ENCODE measurements around the gene MUC5B. TPM values are rescaled to one million over a fixed set of nuclear protein-coding genes. Genes with fewer than 3 reads are reported as not detected.
"Not testable (repeated sequence)": the region's sequence is repeated elsewhere in the genome, so short reads cannot be mapped to it uniquely, and the experiment has no call there.

Gene MUC5B
- polyA plus RNA-seq, 1 donor: 1.9 TPM

GRCh38 chr11:1178906-1179305 is 44.0 kb upstream of the MUC5B start:
- no CpG with 5 or more reads among the region's 29 CpGs for WGBS (ENCODE audit: insufficient coverage, low lambda C conversion rate)
- Histone ChIP-seq H3K27me3 (ENCODE audit: control insufficient read depth, insufficient read depth, low read length) (no peaks in the 10 kb centered on the region), H3K9me3 (ENCODE audit: control insufficient read depth, low read depth, low read length) (peaks cover 14% of the 10 kb centered on the region), H3K27ac (ENCODE audit: low read length) (no peak overlapping the region), H3K4me1 (ENCODE audit: control insufficient read depth, insufficient read depth, low read length) (no peaks in the 10 kb centered on the region), H3K36me3 (ENCODE audit: control insufficient read depth, insufficient read depth, low read length) (no peaks in the 10 kb centered on the region), H3K4me3 (ENCODE audit: low read length) (no peak overlapping the region)
- no peak for DNase-seq

DNA sequence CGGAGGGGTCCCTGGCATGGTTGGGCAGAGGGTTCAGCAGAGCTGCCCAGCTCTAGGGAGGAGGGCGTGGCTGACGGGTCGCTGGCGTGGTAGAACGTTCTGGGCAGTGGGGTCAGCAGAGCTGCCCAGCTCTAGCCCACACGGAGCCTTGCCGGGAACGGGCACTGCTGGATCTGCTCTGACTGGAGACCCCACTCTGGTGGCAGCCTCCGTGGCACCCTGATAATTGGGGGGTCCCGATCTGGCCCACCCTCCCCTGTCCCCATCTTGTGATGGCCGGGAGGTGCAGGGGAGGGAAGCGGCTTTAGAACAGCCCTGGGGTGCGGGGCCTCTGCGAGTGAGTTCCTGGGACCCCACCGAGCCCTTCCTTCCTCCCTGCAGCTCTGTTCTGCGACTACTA is 43.2 kb upstream of the MUC5B start:
- DNase-seq: no peak
- no peak overlapping the region for H3K27ac ChIP-seq (ENCODE audit: low read length)
- no peaks in the 10 kb centered on the region for H3K36me3 ChIP-seq (ENCODE audit: control insufficient read depth, insufficient read depth, low read length)
- no peak overlapping the region for H3K4me3 ChIP-seq (ENCODE audit: low read length)
- no peaks in the 10 kb centered on the region for H3K27me3 ChIP-seq (ENCODE audit: control insufficient read depth, insufficient read depth, low read length)
- no CpG with 5 or more reads among the region's 17 CpGs for WGBS (ENCODE audit: insufficient coverage, low lambda C conversion rate)
- H3K9me3 ChIP-seq (ENCODE audit: control insufficient read depth, low read depth, low read length): peaks cover 10% of the 10 kb centered on the region
- H3K4me1 ChIP-seq (ENCODE audit: control insufficient read depth, insufficient read depth, low read length): no peaks in the 10 kb centered on the region

GRCh38 chr11:1180171-1180570 is 42.7 kb upstream of the MUC5B start:
- Histone ChIP-seq H3K27me3 (ENCODE audit: control insufficient read depth, insufficient read depth, low read length) (no peaks in the 10 kb centered on the region), H3K4me1 (ENCODE audit: control insufficient read depth, insufficient read depth, low read length) (no peaks in the 10 kb centered on the region), H3K27ac (ENCODE audit: low read length) (no peak overlapping the region), H3K4me3 (ENCODE audit: low read length) (no peak overlapping the region), H3K9me3 (ENCODE audit: control insufficient read depth, low read depth, low read length) (peaks cover 10% of the 10 kb centered on the region), H3K36me3 (ENCODE audit: control insufficient read depth, insufficient read depth, low read length) (no peaks in the 10 kb centered on the region)
- WGBS (ENCODE audit: insufficient coverage, low lambda C conversion rate): no CpG with 5 or more reads among the region's 15 CpGs
- DNase-seq: no peak

DNA sequence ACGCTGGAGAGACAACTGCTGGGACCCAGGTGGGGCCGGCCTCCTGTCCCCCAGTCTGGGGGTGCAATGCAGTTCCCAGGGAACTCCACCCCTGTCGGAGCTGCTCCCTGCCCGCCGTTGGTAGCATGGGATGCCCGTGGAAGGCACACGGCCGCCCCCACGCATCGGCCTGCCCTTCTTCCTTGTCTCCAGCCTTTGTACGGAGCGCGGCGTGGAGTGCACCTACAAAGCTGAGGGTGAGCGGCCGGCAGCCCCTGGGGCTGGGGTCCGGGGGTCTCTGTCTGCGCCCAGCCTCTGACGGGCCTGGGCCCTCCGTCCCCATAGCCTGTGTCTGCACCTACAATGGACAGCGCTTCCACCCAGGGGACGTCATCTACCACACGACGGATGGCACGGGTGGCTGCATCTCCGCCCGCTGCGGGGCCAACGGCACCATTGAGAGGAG is 41.9 kb upstream of the MUC5B start:
- no CpG with 5 or more reads among the region's 29 CpGs for WGBS (ENCODE audit: insufficient coverage, low lambda C conversion rate)
- Histone ChIP-seq H3K9me3 (ENCODE audit: control insufficient read depth, low read depth, low read length) (peaks cover 10% of the 10 kb centered on the region), H3K27ac (ENCODE audit: low read length) (no peak overlapping the region), H3K27me3 (ENCODE audit: control insufficient read depth, insufficient read depth, low read length) (no peaks in the 10 kb centered on the region), H3K4me1 (ENCODE audit: control insufficient read depth, insufficient read depth, low read length) (no peaks in the 10 kb centered on the region), H3K4me3 (ENCODE audit: low read length) (no peak overlapping the region), H3K36me3 (ENCODE audit: control insufficient read depth, insufficient read depth, low read length) (no peaks in the 10 kb centered on the region)
- no peak for DNase-seq

DNA sequence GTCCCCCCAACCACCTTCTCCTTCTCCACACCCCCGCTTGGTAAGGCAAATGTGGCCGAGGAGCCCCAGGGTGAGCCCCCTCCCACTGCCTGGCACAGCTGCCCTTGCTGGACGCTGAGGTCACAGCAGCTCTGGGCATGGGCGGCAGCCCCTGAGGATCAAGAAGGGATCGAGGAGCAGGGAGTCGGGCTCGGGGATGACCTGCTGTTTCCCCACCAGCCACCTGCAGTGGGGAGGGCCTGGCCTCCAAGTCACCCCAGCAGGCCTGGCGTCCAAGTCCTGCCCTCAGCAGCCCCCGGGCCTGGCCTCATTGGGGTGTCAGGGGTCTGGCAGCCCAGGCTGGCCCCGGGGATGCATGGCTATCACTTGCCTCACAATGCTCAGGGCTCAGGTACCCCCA is 41.4 kb upstream of the MUC5B start:
- Histone ChIP-seq H3K9me3 (ENCODE audit: control insufficient read depth, low read depth, low read length) (peaks cover 10% of the 10 kb centered on the region), H3K4me1 (ENCODE audit: control insufficient read depth, insufficient read depth, low read length) (no peaks in the 10 kb centered on the region), H3K36me3 (ENCODE audit: control insufficient read depth, insufficient read depth, low read length) (no peaks in the 10 kb centered on the region), H3K27me3 (ENCODE audit: control insufficient read depth, insufficient read depth, low read length) (no peaks in the 10 kb centered on the region), H3K27ac (ENCODE audit: low read length) (no peak overlapping the region), H3K4me3 (ENCODE audit: low read length) (no peak overlapping the region)
- WGBS (ENCODE audit: insufficient coverage, low lambda C conversion rate): no CpG with 5 or more reads among the region's 10 CpGs
- DNase-seq: no peak

DNA sequence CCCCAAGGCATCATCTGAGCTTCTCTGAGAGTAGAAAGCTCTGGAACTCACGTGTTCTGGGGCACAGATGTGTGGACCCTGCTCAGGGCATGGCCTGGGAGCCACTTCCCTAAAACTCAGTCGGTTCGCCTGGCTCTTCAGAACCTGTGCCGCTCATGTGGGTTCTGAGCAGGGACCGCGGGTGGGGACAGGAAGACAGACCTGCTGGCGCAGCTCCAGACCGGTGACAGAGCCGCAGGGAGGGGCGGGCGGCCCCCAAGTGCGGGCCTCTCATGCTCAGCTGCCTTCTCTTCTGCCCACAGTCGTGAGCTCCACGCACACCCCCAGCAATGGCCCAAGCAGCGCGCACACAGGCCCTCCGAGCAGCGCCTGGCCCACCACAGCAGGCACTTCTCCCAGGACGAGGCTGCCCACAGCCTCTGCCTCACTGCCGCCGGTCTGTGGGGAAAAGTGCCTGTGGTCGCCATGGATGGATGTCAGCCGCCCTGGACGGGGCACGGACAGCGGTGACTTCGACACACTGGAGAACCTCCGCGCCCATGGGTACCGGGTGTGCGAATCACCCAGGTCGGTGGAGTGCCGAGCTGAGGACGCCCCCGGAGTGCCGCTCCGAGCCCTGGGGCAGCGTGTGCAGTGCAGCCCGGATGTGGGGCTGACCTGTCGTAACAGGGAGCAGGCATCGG is 40.9 kb upstream of the MUC5B start:
- no peak for DNase-seq
- no CpG with 5 or more reads among the region's 41 CpGs for WGBS (ENCODE audit: insufficient coverage, low lambda C conversion rate)
- Histone ChIP-seq H3K27me3 (ENCODE audit: control insufficient read depth, insufficient read depth, low read length) (no peaks in the 10 kb centered on the region), H3K36me3 (ENCODE audit: control insufficient read depth, insufficient read depth, low read length) (no peaks in the 10 kb centered on the region), H3K9me3 (ENCODE audit: control insufficient read depth, low read depth, low read length) (peaks cover 10% of the 10 kb centered on the region), H3K4me3 (ENCODE audit: low read length) (no peak overlapping the region), H3K27ac (ENCODE audit: low read length) (no peak overlapping the region), H3K4me1 (ENCODE audit: control insufficient read depth, insufficient read depth, low read length) (no peaks in the 10 kb centered on the region)

DNA sequence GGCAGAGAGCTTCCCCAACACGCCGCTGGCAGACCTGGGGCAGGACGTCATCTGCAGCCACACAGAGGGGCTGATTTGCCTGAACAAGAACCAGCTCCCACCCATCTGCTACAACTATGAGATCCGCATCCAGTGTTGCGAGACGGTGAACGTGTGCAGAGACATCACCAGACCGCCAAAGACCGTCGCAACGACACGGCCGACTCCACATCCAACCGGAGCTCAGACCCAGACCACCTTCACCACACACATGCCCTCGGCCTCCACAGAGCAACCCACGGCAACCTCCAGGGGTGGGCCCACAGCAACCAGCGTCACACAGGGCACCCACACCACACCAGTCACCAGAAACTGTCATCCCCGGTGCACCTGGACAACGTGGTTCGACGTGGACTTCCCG is 38.7 kb upstream of the MUC5B start:
- H3K27me3 ChIP-seq (ENCODE audit: control insufficient read depth, insufficient read depth, low read length); H3K27ac ChIP-seq (ENCODE audit: low read length); H3K36me3 ChIP-seq (ENCODE audit: control insufficient read depth, insufficient read depth, low read length); DNase-seq; H3K4me3 ChIP-seq (ENCODE audit: low read length); H3K4me1 ChIP-seq (ENCODE audit: control insufficient read depth, insufficient read depth, low read length): not testable (repeated sequence)
- H3K9me3 ChIP-seq (ENCODE audit: control insufficient read depth, low read depth, low read length): peaks cover 11% of the 10 kb centered on the region
- no CpG with 5 or more reads among the region's 22 CpGs for WGBS (ENCODE audit: insufficient coverage, low lambda C conversion rate)

DNA sequence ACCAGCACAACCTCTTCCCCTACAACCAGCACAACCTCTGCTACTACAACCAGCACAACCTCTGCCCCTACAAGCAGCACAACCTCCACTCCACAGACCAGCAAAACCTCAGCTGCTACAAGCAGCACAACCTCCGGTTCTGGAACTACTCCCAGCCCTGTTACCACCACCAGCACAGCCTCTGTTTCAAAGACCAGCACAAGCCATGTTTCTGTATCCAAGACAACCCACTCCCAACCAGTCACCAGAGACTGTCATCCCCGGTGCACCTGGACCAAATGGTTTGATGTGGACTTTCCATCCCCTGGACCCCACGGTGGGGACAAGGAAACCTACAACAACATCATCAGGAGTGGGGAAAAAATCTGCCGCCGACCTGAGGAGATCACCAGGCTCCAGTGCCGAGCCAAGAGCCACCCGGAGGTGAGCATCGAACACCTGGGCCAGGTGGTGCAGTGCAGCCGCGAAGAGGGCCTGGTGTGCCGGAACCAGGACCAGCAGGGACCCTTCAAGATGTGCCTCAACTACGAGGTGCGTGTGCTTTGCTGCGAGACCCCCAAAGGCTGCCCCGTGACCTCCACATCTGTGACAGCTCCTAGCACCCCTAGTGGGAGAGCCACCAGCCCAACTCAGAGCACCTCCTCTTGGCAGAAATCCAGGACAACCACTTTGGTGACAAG is 34.3 kb upstream of the MUC5B start:
- not testable (repeated sequence) for H3K4me1 ChIP-seq (ENCODE audit: control insufficient read depth, insufficient read depth, low read length); H3K9me3 ChIP-seq (ENCODE audit: control insufficient read depth, low read depth, low read length); H3K4me3 ChIP-seq (ENCODE audit: low read length); DNase-seq; H3K27me3 ChIP-seq (ENCODE audit: control insufficient read depth, insufficient read depth, low read length); H3K27ac ChIP-seq (ENCODE audit: low read length); H3K36me3 ChIP-seq (ENCODE audit: control insufficient read depth, insufficient read depth, low read length)
- no CpG with 5 or more reads among the region's 15 CpGs for WGBS (ENCODE audit: insufficient coverage, low lambda C conversion rate)

DNA sequence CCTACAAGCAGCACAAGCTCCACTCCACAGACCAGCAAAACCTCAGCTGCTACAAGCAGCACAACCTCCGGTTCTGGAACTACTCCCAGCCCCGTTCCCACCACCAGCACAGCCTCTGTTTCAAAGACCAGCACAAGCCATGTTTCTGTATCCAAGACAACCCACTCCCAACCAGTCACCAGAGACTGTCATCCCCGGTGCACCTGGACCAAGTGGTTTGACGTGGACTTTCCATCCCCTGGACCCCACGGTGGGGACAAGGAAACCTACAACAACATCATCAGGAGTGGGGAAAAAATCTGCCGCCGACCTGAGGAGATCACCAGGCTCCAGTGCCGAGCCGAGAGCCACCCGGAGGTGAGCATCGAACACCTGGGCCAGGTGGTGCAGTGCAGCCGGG is 33.0 kb upstream of the MUC5B start:
- H3K4me3 ChIP-seq (ENCODE audit: low read length); DNase-seq; H3K27ac ChIP-seq (ENCODE audit: low read length); H3K36me3 ChIP-seq (ENCODE audit: control insufficient read depth, insufficient read depth, low read length); H3K4me1 ChIP-seq (ENCODE audit: control insufficient read depth, insufficient read depth, low read length); H3K27me3 ChIP-seq (ENCODE audit: control insufficient read depth, insufficient read depth, low read length): not testable (repeated sequence)
- peaks cover 22% of the 10 kb centered on the region for H3K9me3 ChIP-seq (ENCODE audit: control insufficient read depth, low read depth, low read length)
- no CpG with 5 or more reads among the region's 12 CpGs for WGBS (ENCODE audit: insufficient coverage, low lambda C conversion rate)

DNA sequence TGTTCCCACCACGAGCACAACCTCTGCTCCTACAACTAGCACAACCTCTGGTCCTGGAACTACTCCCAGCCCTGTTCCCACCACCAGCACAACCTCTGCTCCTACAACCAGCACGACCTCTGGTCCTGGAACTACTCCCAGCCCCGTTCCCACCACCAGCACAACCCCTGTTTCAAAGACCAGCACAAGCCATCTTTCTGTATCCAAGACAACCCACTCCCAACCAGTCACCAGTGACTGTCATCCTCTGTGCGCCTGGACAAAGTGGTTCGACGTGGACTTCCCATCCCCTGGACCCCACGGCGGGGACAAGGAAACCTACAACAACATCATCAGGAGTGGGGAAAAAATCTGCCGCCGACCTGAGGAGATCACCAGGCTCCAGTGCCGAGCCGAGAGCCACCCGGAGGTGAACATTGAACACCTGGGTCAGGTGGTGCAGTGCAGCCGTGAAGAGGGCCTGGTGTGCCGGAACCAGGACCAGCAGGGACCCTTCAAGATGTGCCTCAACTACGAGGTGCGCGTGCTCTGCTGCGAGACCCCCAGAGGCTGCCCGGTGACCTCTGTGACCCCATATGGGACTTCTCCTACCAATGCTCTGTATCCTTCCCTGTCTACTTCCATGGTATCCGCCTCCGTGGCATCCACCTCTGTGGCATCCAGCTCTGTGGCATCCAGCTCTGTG is 30.9 kb upstream of the MUC5B start:
- not testable (repeated sequence) for H3K4me1 ChIP-seq (ENCODE audit: control insufficient read depth, insufficient read depth, low read length); H3K36me3 ChIP-seq (ENCODE audit: control insufficient read depth, insufficient read depth, low read length); H3K4me3 ChIP-seq (ENCODE audit: low read length); H3K27ac ChIP-seq (ENCODE audit: low read length); H3K27me3 ChIP-seq (ENCODE audit: control insufficient read depth, insufficient read depth, low read length); DNase-seq
- peaks cover 32% of the 10 kb centered on the region for H3K9me3 ChIP-seq (ENCODE audit: control insufficient read depth, low read depth, low read length)
- WGBS (ENCODE audit: insufficient coverage, low lambda C conversion rate): no CpG with 5 or more reads among the region's 22 CpGs

Measured in large intestine (tissue), 3 donors.